Measurements from ENCODE around the gene FXYD6. TPM values are rescaled to one million over a fixed set of nuclear protein-coding genes. Genes with fewer than 3 reads are reported as not detected.

Gene FXYD6
- total RNA-seq, 1 donor, result not detected

DNA sequence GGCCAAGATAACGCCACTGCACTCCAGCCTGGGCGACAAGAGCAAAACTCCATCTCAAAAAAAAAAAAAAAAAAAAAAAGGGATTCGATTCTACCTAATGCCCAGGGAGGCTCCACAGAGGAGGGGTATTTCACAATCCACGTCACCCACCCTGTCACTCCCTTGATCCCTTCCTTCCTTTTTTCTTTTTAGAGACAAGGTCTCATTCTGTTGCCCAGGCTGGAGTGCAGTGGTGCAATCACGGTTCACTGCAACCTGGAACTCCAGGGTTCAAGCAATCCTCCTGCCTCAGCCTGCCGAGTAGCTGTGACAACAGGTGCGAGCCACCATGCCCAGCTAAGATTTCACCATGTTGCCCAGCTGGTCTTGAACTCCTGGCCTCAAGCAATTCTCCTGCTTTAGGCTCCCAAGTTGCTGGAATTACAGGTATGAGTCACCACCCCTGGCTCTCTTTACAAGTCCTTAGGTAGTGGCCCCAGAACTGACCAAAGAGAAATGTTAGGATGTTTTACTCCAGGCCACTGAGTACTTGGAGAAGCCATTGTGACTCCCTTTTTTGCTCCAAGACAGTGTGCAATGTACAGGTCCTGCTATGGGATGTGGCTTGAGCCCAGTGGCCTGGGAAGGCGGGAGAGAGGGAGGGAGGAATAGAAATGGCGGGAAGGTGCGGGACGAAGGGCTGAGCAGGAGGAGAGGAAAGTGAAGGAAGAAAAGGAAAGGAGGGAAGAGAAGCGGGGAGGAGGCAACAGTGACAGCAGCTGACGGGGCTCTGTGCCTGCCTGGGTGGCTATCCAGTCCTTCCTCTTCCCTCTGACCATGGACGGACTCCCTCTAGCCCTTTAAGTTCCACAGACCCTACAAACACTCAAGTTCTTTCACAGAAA is 40.1 kb downstream of the FXYD6 start:
- H3K4me3 ChIP-seq (ENCODE audit: low read depth, low read length), result no peak overlapping the region
- DNase-seq (ENCODE audit: low read depth), result no peak
- TF ChIP-seq, protein P1, sequence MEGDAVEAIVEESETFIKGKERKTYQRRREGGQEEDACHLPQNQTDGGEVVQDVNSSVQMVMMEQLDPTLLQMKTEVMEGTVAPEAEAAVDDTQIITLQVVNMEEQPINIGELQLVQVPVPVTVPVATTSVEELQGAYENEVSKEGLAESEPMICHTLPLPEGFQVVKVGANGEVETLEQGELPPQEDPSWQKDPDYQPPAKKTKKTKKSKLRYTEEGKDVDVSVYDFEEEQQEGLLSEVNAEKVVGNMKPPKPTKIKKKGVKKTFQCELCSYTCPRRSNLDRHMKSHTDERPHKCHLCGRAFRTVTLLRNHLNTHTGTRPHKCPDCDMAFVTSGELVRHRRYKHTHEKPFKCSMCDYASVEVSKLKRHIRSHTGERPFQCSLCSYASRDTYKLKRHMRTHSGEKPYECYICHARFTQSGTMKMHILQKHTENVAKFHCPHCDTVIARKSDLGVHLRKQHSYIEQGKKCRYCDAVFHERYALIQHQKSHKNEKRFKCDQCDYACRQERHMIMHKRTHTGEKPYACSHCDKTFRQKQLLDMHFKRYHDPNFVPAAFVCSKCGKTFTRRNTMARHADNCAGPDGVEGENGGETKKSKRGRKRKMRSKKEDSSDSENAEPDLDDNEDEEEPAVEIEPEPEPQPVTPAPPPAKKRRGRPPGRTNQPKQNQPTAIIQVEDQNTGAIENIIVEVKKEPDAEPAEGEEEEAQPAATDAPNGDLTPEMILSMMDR (IDR thresholded peaks at IDR 0.05; ENCODE audit: insufficient read depth, low read depth, low read length), result no peak

DNA sequence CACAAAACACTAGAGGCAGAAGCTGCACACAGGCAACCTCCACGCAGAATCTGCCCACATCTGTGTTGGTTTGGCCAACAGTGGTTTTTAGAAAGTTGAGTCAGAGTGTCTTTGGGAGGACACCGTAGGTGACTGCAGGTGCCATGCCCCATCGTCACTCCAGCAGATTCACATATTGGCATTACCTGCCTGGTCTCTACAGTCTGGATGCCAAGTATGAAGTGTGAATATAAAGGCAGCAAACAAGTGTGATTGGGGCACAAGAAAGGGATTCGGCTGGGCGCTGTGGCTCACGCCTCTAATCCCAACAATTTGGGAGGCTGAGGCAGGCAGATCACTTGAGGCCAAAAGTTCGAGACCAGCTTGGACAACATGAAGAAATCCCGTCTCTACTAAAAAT is 40.9 kb downstream of the FXYD6 start:
- no peak for DNase-seq (ENCODE audit: low read depth)
- TF ChIP-seq, protein P1 (IDR thresholded peaks at IDR 0.05; ENCODE audit: insufficient read depth, low read depth, low read length), result no peak
- H3K4me3 ChIP-seq (ENCODE audit: low read depth, low read length), result no peak overlapping the region

DNA sequence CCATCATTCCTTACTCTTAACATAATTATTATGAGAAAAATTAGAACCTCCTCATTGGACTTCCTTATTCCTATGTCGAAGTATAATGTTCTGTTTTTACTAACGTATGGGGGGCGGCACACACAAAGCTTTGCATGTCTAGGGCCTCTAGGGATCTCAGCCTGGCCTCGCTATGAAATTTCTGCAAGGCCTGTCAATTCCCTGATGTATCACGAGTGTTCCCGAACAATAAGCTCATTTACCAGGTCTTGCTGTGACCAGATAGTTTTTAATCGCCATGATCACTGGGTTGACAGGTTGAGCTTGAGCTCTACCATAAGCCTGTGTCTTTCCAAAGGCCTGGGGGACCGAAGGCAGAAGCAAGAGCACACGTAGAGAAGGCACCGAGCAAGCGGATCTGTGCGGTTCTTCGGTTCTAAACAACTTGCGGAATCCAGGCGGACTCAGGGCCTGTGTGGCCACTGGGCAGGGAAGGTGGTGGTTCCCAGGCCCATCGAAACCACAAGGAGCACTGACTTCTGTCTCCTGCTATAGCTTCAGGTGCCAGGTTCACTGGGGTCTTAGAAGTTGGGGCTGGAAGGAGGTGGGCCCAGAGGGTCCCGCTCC is 41.5 kb downstream of the FXYD6 start:
- no peak for DNase-seq (ENCODE audit: low read depth)
- TF ChIP-seq, protein P1 (IDR thresholded peaks at IDR 0.05; ENCODE audit: insufficient read depth, low read depth, low read length), result no peak
- H3K4me3 ChIP-seq (ENCODE audit: low read depth, low read length), result no peak overlapping the region

DNA sequence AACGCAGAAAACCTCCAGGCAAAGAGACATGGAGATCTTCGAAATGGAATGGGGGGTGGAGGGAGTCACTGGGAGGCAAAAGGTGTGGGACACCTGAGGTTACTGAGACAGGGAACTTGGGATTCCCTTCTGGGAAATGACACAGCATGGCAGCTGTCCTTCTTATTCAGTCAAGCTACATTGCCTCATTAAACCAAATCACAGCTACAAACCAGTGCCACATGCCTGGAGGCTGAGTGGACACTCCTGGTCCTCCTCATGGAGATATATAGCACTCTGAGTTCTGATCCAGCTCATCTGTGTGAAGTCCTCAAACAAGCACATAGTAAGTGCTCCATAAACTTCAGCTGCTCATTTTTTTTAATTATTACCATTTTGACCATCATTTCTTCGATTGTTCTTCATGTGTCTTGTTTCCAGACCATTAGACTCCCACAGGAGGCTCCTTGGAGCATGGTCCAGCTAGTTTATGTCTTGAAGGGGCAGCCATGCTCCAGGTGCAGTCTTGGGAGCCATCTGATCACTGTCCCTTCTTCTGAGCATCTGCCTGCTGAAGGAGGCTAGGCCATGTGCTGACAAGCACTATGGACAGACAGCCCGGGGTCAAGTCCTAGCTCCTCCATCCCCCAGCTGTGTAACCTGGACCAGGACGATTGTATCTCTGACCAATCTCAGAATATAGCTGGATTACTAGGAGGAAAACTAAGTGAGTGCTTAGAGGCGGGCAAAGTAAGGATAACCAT is 42.2 kb downstream of the FXYD6 start:
- no peak for DNase-seq (ENCODE audit: low read depth)
- H3K4me3 ChIP-seq (ENCODE audit: low read depth, low read length), result no peak overlapping the region
- TF ChIP-seq, protein P1 (IDR thresholded peaks at IDR 0.05; ENCODE audit: insufficient read depth, low read depth, low read length), result no peak

DNA sequence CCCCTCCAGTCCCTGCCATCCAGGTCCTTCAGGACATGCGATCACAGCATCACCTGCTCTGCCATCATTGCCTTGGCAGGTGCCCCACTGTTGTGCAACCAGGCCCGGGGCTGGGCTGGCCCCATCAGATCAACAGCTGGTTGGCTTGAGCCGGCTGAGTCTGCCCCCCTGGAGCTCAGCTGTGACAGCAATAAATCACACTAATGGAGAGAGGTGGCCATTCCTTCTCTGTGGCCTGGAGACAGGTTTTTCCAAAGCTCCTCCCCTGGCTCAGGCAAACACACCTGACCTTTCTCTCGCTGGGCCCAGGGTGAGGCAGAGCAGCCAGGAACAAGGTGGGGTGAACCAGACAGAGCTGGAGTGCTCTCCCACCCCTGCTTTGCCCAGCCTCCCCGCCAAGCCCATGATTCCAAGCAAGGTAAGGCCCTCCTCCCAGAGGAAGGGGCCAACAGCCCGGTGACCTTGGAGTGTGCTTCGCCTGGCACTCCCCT is 43.0 kb downstream of the FXYD6 start:
- DNase-seq (ENCODE audit: low read depth), result no peak
- H3K4me3 ChIP-seq (ENCODE audit: low read depth, low read length), result no peak overlapping the region
- TF ChIP-seq, protein P1 (IDR thresholded peaks at IDR 0.05; ENCODE audit: insufficient read depth, low read depth, low read length), result no peak

DNA sequence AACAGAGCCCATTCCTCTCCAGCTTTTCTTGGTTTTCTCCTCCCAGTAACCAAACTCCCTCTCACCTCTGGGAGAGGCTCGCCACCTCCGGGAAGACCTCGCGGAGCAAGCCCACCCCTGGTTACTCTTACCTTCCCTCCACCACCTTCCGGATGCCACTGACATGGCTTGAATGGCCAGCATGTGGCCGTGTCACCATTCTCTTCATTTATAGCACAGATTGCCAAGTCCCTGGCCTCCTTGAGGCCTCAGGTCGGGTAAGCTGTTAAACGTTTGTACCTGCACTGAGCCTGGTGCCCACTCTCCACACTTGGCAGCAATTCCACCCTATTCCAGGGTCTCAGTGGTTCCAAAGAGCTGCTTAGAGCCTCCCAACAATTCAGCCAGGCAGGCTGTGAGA is 43.9 kb downstream of the FXYD6 start:
- DNase-seq (ENCODE audit: low read depth), result no peak
- TF ChIP-seq, protein P1 (IDR thresholded peaks at IDR 0.05; ENCODE audit: insufficient read depth, low read depth, low read length), result no peak
- H3K4me3 ChIP-seq (ENCODE audit: low read depth, low read length), result no peak overlapping the region
